ENCODE data around the gene EPHA8. TPM values are rescaled to one million over a fixed set of nuclear protein-coding genes. Genes with fewer than 3 reads are reported as not detected.

The EPHA8 gene
- total RNA-seq, 1 experiment from 2014 or later, result 3.8 TPM

DNA sequence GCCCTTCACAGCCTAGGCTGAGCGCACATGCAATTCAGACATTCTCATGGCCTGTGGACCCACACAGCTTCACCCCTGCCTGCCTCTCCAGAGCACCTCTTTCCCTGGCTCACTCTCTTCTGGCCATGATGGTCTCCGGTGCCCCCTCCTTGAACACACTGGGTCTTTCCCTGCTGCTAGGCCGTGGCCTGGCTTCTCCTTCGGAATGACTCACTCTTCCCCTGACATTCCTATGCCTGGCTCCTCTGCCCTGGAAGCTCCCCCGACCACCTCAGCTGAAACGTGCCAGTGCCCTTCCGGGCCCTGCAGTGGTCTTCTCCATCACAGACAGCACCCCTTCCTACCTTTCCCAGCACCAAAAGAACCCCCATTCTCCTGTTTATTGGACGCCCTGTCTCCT lies 28.3 kb downstream of the EPHA8 start:
- 0 out of 2 replicates have a peak, but pooled peaks cover 2% of the 10 kb centered on the region for H3K4me1 Mint-ChIP-seq
- no peak overlapping the region for H3K27ac Mint-ChIP-seq
- no peak for TF ChIP-seq NR1H2 (CRISPR knock-in tag; IDR thresholded peaks at IDR 0.05)
- no peak for TF ChIP-seq CREB1 (CRISPR knock-in tag; IDR thresholded peaks at IDR 0.05)
- TF ChIP-seq EMX1 (CRISPR knock-in tag; IDR thresholded peaks at IDR 0.05), result no peak
- TF ChIP-seq ZNF396 (CRISPR knock-in tag; IDR thresholded peaks at IDR 0.05; ENCODE audit: borderline replicate concordance), result no peak
- no peak for TF ChIP-seq TEAD4 (CRISPR knock-in tag; IDR thresholded peaks at IDR 0.05)
- TF ChIP-seq FOXK1 (CRISPR knock-in tag; IDR thresholded peaks at IDR 0.05), result no peak
- no peak for TF ChIP-seq MXD4 (CRISPR knock-in tag; IDR thresholded peaks at IDR 0.05; ENCODE audit: borderline replicate concordance)
- no peak for TF ChIP-seq ETV6 (CRISPR knock-in tag; IDR thresholded peaks at IDR 0.05)
- no peak for TF ChIP-seq NFE2L1 (CRISPR knock-in tag; IDR thresholded peaks at IDR 0.05)
- TF ChIP-seq KAT7 (CRISPR knock-in tag; IDR thresholded peaks at IDR 0.05; ENCODE audit: borderline replicate concordance), result no peak
- TF ChIP-seq HMGXB4 (CRISPR knock-in tag; IDR thresholded peaks at IDR 0.05), result no peak
- no peak for TF ChIP-seq OVOL2 (CRISPR knock-in tag; IDR thresholded peaks at IDR 0.05; ENCODE audit: borderline replicate concordance)
- TF ChIP-seq AFF4 (CRISPR knock-in tag; IDR thresholded peaks at IDR 0.05; ENCODE audit: borderline replicate concordance), result no peak
- TF ChIP-seq, protein P1, sequence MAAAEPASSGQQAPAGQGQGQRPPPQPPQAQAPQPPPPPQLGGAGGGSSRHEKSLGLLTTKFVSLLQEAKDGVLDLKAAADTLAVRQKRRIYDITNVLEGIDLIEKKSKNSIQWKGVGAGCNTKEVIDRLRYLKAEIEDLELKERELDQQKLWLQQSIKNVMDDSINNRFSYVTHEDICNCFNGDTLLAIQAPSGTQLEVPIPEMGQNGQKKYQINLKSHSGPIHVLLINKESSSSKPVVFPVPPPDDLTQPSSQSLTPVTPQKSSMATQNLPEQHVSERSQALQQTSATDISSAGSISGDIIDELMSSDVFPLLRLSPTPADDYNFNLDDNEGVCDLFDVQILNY (CRISPR knock-in tag; IDR thresholded peaks at IDR 0.05), result no peak
- TF ChIP-seq ZNF263 (CRISPR knock-in tag; IDR thresholded peaks at IDR 0.05; ENCODE audit: low read depth), result no peak
- no peak for TF ChIP-seq ZNF219 (CRISPR knock-in tag; IDR thresholded peaks at IDR 0.05; ENCODE audit: borderline replicate concordance)
- no peaks in the 10 kb centered on the region for H3K36me3 Mint-ChIP-seq
- no peak overlapping the region for H3K4me3 Mint-ChIP-seq
- ChIA-PET POLR2A (no interaction called here), CTCF (interaction anchor here (1.1 to 1.2 kb wide), 2 partner anchors 16 to 35 kb away, joined by 3 read pairs; no protein-coding TSS in a partner anchor)
- ATAC-seq, result no peak
- H3K9me3 Mint-ChIP-seq, result no peaks in the 10 kb centered on the region
- no peaks in the 10 kb centered on the region; the same call in 1 of the 2 replicates for H3K27me3 Mint-ChIP-seq (ENCODE audit: low read depth)
- DNase-seq (ENCODE audit: low spot score), result no peak

DNA sequence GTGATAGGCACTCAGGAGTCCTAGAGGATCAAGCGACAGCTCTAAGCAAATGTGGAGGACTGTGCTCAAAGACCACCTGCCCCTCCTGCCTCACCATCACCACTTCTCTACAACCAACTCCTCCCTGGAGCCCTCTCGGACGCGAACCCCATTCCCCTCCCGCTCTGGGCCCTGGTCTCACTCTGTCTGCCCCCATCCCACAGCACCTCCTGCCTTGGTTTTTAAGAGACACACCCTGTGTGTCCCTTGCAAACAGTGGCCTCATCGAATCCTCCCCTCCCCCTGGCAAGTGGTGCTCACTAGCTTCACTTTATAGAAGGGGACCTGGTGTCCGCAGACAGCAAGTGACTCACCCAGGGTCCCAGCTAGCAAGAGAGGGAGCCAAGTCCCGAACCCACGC lies 28.8 kb downstream of the EPHA8 start:
- Mint-ChIP-seq H3K4me3 (no peak overlapping the region), H3K9me3 (no peaks in the 10 kb centered on the region), H3K4me1 (0 out of 2 replicates have a peak, but pooled peaks cover 2% of the 10 kb centered on the region), H3K27ac (no peak overlapping the region), H3K36me3 (no peaks in the 10 kb centered on the region), H3K27me3 (ENCODE audit: low read depth) (no peaks in the 10 kb centered on the region; the same call in 1 of the 2 replicates)
- CTCF ChIA-PET, result interaction anchor here (1.1 to 1.2 kb wide), 2 partner anchors 15 to 36 kb away, joined by 3 read pairs; no protein-coding TSS in a partner anchor
- ATAC-seq (no peak), DNase-seq (ENCODE audit: low spot score) (no peak)
- TF ChIP-seq JAZF1 (CRISPR knock-in tag; IDR thresholded peaks at IDR 0.05), result no peak
- TF ChIP-seq TEAD1 (CRISPR knock-in tag; IDR thresholded peaks at IDR 0.05), result no peak
- no peak for TF ChIP-seq CTCF (IDR thresholded peaks at IDR 0.05)
- TF ChIP-seq ZNF671 (CRISPR knock-in tag; IDR thresholded peaks at IDR 0.05), result no peak
- TF ChIP-seq ZNF532 (CRISPR knock-in tag; IDR thresholded peaks at IDR 0.05; ENCODE audit: borderline replicate concordance), result no peak
- no peak for TF ChIP-seq OVOL2 (CRISPR knock-in tag; IDR thresholded peaks at IDR 0.05; ENCODE audit: borderline replicate concordance)
- POLR2A ChIA-PET, result no interaction called here
